ENCODE measurements around the gene AK5.

- no peak for TF ChIP-seq CTCF (IDR thresholded peaks at IDR 0.05)
- no peak for TF ChIP-seq POLR2A (IDR thresholded peaks at IDR 0.05)
Observed at GRCh38 chr1:77333501-77333900, 51.7 kb downstream of the AK5 start.
